Thyroid gland (tissue), 4 donors: ENCODE data around the gene PRKCE.

Experiments used
- POLR2A ChIP-seq, 2 donors: fragments of 450-650 bp; IDR thresholded peaks; one replicate each; pipeline ENCODE4 v1.6.1; 2017; ENCODE audit warnings: antibody characterized with exemption in 2 of 2, mild to moderate bottlenecking in 2 of 2, moderate library complexity in 1 of 2
- TF ChIP-seq, protein P1 (sequence below), 6 experiments: fragments of 200-600 bp in 3 of 6; fragments of 450-650 bp in 3 of 6; sonication (generic) in 3 of 6; IDR thresholded peaks; one replicate each; pipeline ENCODE4 v1.5.1; 2016 to 2019; ENCODE audit warnings: antibody characterized with exemption in 6 of 6, mild to moderate bottlenecking in 2 of 6, inconsistent platforms in 1 of 6, moderate library complexity in 1 of 6

DNA sequence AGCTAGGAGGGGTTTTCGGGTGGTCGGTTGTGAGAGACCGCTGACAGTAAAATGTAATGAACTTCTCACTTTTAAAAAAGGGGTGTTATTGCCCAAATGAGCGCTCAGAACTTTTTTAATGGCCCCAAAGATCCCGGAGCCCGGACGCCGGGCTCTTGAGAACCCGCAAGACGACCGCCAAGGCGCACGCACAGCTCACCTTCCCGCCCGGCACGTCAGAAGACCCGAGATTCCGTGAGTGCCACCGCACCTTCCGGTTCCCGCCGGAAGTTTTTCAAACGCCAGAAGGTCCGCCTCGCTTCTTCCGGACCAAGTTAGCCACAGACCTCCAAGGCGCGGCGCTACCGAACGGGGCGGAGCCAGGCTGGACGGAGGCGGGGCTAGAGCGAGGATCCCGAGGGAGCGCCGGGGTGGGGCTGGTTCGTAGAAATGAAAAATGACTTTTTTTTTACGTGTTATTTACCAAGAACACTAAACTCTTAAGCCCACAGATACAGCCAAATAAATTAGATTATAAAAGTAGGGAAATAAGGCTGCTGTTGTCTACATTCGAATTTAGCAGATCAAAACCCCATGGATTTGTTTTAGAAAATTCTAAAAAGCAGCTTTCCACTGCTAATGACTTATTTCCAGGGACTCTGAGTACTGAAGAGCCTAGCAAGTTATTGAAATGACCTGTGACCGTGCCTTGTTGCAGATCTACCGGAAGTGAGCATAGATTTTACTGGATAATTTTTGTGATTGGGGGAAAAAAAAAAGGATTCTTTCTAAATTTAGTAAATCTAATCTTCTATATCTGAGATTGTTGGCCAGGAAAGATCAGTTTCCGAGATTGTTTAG is 40.2 kb upstream of the PRKCE start, which contains the start of gene SRBD1:
- TF ChIP-seq, protein P1, sequence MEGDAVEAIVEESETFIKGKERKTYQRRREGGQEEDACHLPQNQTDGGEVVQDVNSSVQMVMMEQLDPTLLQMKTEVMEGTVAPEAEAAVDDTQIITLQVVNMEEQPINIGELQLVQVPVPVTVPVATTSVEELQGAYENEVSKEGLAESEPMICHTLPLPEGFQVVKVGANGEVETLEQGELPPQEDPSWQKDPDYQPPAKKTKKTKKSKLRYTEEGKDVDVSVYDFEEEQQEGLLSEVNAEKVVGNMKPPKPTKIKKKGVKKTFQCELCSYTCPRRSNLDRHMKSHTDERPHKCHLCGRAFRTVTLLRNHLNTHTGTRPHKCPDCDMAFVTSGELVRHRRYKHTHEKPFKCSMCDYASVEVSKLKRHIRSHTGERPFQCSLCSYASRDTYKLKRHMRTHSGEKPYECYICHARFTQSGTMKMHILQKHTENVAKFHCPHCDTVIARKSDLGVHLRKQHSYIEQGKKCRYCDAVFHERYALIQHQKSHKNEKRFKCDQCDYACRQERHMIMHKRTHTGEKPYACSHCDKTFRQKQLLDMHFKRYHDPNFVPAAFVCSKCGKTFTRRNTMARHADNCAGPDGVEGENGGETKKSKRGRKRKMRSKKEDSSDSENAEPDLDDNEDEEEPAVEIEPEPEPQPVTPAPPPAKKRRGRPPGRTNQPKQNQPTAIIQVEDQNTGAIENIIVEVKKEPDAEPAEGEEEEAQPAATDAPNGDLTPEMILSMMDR (IDR thresholded peaks at IDR 0.05) = peak in 1 of 6 experiments; percentile 11
- peak in 1 of 2 donors; percentile 83 for TF ChIP-seq POLR2A (IDR thresholded peaks at IDR 0.05)
